Stimulated activated CD4-positive, alpha-beta T cell treated with anti-CD3 and anti-CD28 coated beads, Interleukin-15, amount 100 ng/mL, for 24 hours (primary cell): ENCODE results near the gene PTTG1IP.

Source experiments
- DNase-seq: peaks from one replicate; pipeline ENCODE4 v3.0.0-alpha.2; 2020

PTTG1IP gene

GRCh38 chr21:44894687-44895302 is 21.3 kb upstream of the PTTG1IP start:
- no peak for DNase-seq

GRCh38 chr21:44893948-44894656 is 20.6 kb upstream of the PTTG1IP start:
- no peak for DNase-seq

- no peak for DNase-seq
Observed at GRCh38 chr21:44893278-44893556, 19.7 kb upstream of the PTTG1IP start.

- peak; percentile 85 for DNase-seq
Observed at GRCh38 chr21:44892536-44893277, 19.2 kb upstream of the PTTG1IP start.

- no peak for DNase-seq
Observed at GRCh38 chr21:44892095-44892494, 18.6 kb upstream of the PTTG1IP start.

GRCh38 chr21:44891631-44892031 is 18.1 kb upstream of the PTTG1IP start:
- DNase-seq, result no peak

- no peak for DNase-seq
Observed at GRCh38 chr21:44890961-44891541, 17.6 kb upstream of the PTTG1IP start.

- DNase-seq, result no peak
Observed at GRCh38 chr21:44890338-44890931, 16.9 kb upstream of the PTTG1IP start.

GRCh38 chr21:44889625-44890337 is 16.3 kb upstream of the PTTG1IP start:
- no peak for DNase-seq

- no peak for DNase-seq
Observed at GRCh38 chr21:44888581-44889550, 15.4 kb upstream of the PTTG1IP start.

GRCh38 chr21:44887807-44888580 is 14.5 kb upstream of the PTTG1IP start:
- no peak for DNase-seq

GRCh38 chr21:44887126-44887806 is 13.8 kb upstream of the PTTG1IP start:
- DNase-seq, result no peak

- DNase-seq, result no peak
Observed at GRCh38 chr21:44886113-44887075, 12.9 kb upstream of the PTTG1IP start.

- no peak for DNase-seq
Observed at GRCh38 chr21:44885615-44886014, 12.1 kb upstream of the PTTG1IP start.

GRCh38 chr21:44884097-44884496 is 10.6 kb upstream of the PTTG1IP start:
- no peak for DNase-seq

GRCh38 chr21:44883250-44883649 is 9.8 kb upstream of the PTTG1IP start:
- no peak for DNase-seq

- no peak for DNase-seq
Observed at GRCh38 chr21:44881198-44881872, 7.8 kb upstream of the PTTG1IP start.
